NCI-H1417 treated with DMSO at 0.1 percent for 48 hours (cell line): ENCODE measurements around the gene NT5DC1.

ENCODE experiments used
- DNase-seq: peaks from one replicate; lab custom pipeline; 2025; lab: John Stamatoyannopoulos, UW

The NT5DC1 gene

GRCh38 chr6:116100419-116101301, at the start of gene NT5DC1:
NT5DC1 (plus strand) TSS chr6:116100853; CDS start chr6:116100931, 78 bp downstream.
- peak; percentile 63 for DNase-seq

- DNase-seq = no peak
These were observed 49.4 kb upstream of the NT5DC1 start for GRCh38 chr6:116051244-116051643.

- no peak for DNase-seq
These were observed 45.1 kb upstream of the NT5DC1 start for GRCh38 chr6:116055513-116055912.

GRCh38 chr6:116057766-116058165, 42.9 kb upstream of the NT5DC1 start:
- no peak for DNase-seq

- DNase-seq = no peak
These were observed 40.7 kb upstream of the NT5DC1 start for GRCh38 chr6:116059713-116060571.

GRCh38 chr6:116060572-116061283, 39.9 kb upstream of the NT5DC1 start, which contains the start of gene FRK:
FRK (minus strand) TSS chr6:116060891; CDS start chr6:116060311, 580 bp downstream.
- no peak for DNase-seq

GRCh38 chr6:116062496-116062895, 38.2 kb upstream of the NT5DC1 start:
- DNase-seq = no peak

- no peak for DNase-seq
These were observed 36.0 kb upstream of the NT5DC1 start for GRCh38 chr6:116064666-116065065.

- DNase-seq = no peak
These were observed 33.9 kb upstream of the NT5DC1 start for GRCh38 chr6:116066789-116067188.

GRCh38 chr6:116070101-116070500, 30.6 kb upstream of the NT5DC1 start:
- DNase-seq = no peak

GRCh38 chr6:116070616-116071389, 29.9 kb upstream of the NT5DC1 start:
- no peak for DNase-seq

GRCh38 chr6:116072368-116072767, 28.3 kb upstream of the NT5DC1 start:
- DNase-seq = no peak

- no peak for DNase-seq
These were observed 26.8 kb upstream of the NT5DC1 start for GRCh38 chr6:116073765-116074440.

GRCh38 chr6:116074732-116075390, 25.8 kb upstream of the NT5DC1 start:
- DNase-seq = no peak

GRCh38 chr6:116078522-116078921, 22.1 kb upstream of the NT5DC1 start:
- DNase-seq = no peak

- no peak for DNase-seq
These were observed 21.7 kb upstream of the NT5DC1 start for GRCh38 chr6:116078945-116079344.

GRCh38 chr6:116083052-116083451, 17.6 kb upstream of the NT5DC1 start:
- no peak for DNase-seq

- no peak for DNase-seq
These were observed 16.4 kb upstream of the NT5DC1 start for GRCh38 chr6:116084284-116084683.

GRCh38 chr6:116087437-116088027, 13.1 kb upstream of the NT5DC1 start:
- no peak for DNase-seq

GRCh38 chr6:116088946-116089345, 11.7 kb upstream of the NT5DC1 start:
- DNase-seq = no peak
